ENCODE data around the gene RPS29. TPM values are rescaled to one million over a fixed set of nuclear protein-coding genes. Genes with fewer than 3 reads are reported as not detected.

The RPS29 gene
- total RNA-seq, 2 experiments from 2014 or later = 3,356 to 3,996 TPM

DNA sequence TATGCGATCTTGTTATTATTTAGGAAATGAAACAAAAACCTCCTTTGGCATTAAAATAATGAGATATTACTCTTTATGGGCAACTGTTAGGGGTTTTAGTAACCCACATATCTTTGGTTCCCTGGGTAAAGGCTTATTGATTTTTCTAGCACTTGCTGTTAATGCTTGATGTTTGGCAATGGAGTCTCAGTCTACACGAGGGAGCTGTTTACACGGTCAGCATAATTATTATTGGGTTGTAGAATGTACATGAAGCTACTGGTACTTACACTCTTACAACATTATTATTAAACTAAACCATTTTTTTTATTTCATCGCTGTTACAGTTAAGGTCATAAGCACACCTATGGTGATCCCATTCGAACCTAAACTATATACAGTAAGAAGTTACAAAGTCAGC lies 12.1 kb downstream of the RPS29 start:
- TF ChIP-seq, protein P1, sequence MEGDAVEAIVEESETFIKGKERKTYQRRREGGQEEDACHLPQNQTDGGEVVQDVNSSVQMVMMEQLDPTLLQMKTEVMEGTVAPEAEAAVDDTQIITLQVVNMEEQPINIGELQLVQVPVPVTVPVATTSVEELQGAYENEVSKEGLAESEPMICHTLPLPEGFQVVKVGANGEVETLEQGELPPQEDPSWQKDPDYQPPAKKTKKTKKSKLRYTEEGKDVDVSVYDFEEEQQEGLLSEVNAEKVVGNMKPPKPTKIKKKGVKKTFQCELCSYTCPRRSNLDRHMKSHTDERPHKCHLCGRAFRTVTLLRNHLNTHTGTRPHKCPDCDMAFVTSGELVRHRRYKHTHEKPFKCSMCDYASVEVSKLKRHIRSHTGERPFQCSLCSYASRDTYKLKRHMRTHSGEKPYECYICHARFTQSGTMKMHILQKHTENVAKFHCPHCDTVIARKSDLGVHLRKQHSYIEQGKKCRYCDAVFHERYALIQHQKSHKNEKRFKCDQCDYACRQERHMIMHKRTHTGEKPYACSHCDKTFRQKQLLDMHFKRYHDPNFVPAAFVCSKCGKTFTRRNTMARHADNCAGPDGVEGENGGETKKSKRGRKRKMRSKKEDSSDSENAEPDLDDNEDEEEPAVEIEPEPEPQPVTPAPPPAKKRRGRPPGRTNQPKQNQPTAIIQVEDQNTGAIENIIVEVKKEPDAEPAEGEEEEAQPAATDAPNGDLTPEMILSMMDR (IDR thresholded peaks at IDR 0.05) = no peak
- intact Hi-C loops (cut with DNase I, micrococcal nuclease) = no loop called here
- Histone ChIP-seq H3K27me3 (ENCODE audit: control insufficient read depth in 1 of 2, insufficient read depth in 2 of 2, low read length in 2 of 2) (no peaks in the 10 kb centered on the region), H3K9me3 (ENCODE audit: control insufficient read depth in 1 of 2, insufficient read depth in 1 of 2, low read length in 2 of 2) (peaks cover 4 to 6% of the 10 kb centered on the region in 2 experiments), H3K4me1 (ENCODE audit: insufficient read depth, low read length) (no peaks in the 10 kb centered on the region), H3K36me3 (ENCODE audit: insufficient read depth, low read length) (peaks cover 27% of the 10 kb centered on the region), H3K27ac (ENCODE audit: low read depth in 1 of 2, low read length in 2 of 2) (no peak overlapping the region), H3K4me3 (ENCODE audit: low read length) (no peak overlapping the region)
- H3K27ac Mint-ChIP-seq = no peak overlapping the region
- DNase-seq = no peak
- H3K4me1 Mint-ChIP-seq (ENCODE audit: low read depth) = peaks cover 11% of the 10 kb centered on the region
- H3K4me3 Mint-ChIP-seq = no peak overlapping the region
- H3K27me3 Mint-ChIP-seq = no peaks in the 10 kb centered on the region
- no peak for ATAC-seq (ENCODE audit: poor library complexity)
- ChIA-PET POLR2A (no interaction called here), CTCF (interaction anchor here (0.5 kb wide), 1 partner anchor 38 kb away, joined by 3 read pairs; no protein-coding TSS in a partner anchor)
- H3K9me3 Mint-ChIP-seq = no peaks in the 10 kb centered on the region
- H3K36me3 Mint-ChIP-seq (ENCODE audit: low read depth) = peaks cover 73% of the 10 kb centered on the region

DNA sequence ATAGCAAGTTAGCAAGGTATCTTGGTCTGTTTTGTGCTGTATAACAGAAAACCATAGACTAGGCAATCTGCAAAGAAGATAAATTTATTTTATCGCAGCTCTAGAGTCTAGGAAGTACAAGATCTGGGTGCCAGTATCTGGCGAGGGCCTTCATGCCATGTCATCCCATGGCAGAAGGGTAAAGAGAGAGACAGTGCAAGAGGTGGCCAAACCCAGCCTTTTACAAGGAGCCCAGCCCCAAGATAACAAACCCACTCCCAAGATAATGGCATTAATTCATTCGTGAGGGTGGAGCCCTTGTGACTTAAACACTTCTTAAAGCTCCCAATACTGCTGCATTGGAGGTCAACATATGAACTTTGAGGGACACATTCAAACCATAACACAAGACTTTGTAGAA lies 16.9 kb downstream of the RPS29 start:
- H3K27ac ChIP-seq (ENCODE audit: low read depth in 1 of 2, low read length in 2 of 2) = no peak overlapping the region
- peaks cover 7% of the 10 kb centered on the region for H3K36me3 ChIP-seq (ENCODE audit: insufficient read depth, low read length)
- no peaks in the 10 kb centered on the region for H3K4me1 Mint-ChIP-seq (ENCODE audit: low read depth)
- peaks cover 4 to 6% of the 10 kb centered on the region in 2 experiments for H3K9me3 ChIP-seq (ENCODE audit: control insufficient read depth in 1 of 2, insufficient read depth in 1 of 2, low read length in 2 of 2)
- CTCF ChIA-PET = no interaction called here
- H3K27ac Mint-ChIP-seq = no peak overlapping the region
- no peak overlapping the region for H3K4me3 Mint-ChIP-seq
- H3K27me3 ChIP-seq (ENCODE audit: control insufficient read depth in 1 of 2, insufficient read depth in 2 of 2, low read length in 2 of 2) = no peaks in the 10 kb centered on the region
- no peak overlapping the region for H3K4me3 ChIP-seq (ENCODE audit: low read length)
- H3K27me3 Mint-ChIP-seq = no peaks in the 10 kb centered on the region
- DNase-seq (no peak), ATAC-seq (ENCODE audit: poor library complexity) (no peak)
- TF ChIP-seq, protein P1 (IDR thresholded peaks at IDR 0.05) = no peak
- POLR2A ChIA-PET = no interaction called here
- intact Hi-C loops (cut with DNase I, micrococcal nuclease) = no loop called here
- H3K36me3 Mint-ChIP-seq (ENCODE audit: low read depth) = peaks cover 38% of the 10 kb centered on the region
- H3K4me1 ChIP-seq (ENCODE audit: insufficient read depth, low read length) = no peaks in the 10 kb centered on the region
- H3K9me3 Mint-ChIP-seq = no peaks in the 10 kb centered on the region

DNA sequence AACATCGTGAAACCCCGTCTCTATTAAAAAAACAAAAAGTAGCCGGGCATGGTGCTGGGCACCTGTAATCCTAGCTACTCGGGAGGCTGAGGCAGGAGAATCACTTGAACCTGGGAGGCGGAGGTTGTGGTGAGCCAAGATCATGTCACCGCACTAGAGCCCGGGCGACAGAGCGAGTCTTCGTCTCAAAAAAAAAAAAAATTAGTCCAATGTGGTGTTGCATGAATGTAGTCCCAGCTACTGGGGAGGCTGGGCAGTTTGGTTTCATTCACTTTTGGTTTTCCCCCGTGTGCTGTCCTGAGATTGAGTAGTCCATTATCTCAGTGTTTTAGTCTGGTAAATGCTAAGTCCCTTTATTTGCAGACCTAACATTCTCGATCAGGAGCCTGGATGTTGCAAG lies 19.5 kb downstream of the RPS29 start:
- Histone ChIP-seq H3K4me3 (ENCODE audit: low read length) (no peak overlapping the region), H3K4me1 (ENCODE audit: insufficient read depth, low read length) (no peaks in the 10 kb centered on the region), H3K27ac (ENCODE audit: low read depth in 1 of 2, low read length in 2 of 2) (no peak overlapping the region), H3K27me3 (ENCODE audit: control insufficient read depth in 1 of 2, insufficient read depth in 2 of 2, low read length in 2 of 2) (no peaks in the 10 kb centered on the region), H3K36me3 (ENCODE audit: insufficient read depth, low read length) (peaks cover 6% of the 10 kb centered on the region), H3K9me3 (ENCODE audit: control insufficient read depth in 1 of 2, insufficient read depth in 1 of 2, low read length in 2 of 2) (peaks cover 0 to 6% of the 10 kb centered on the region in 2 experiments)
- ATAC-seq (ENCODE audit: poor library complexity) (no peak), DNase-seq (no peak)
- TF ChIP-seq, protein P1 (IDR thresholded peaks at IDR 0.05) = no peak
- Mint-ChIP-seq H3K4me1 (ENCODE audit: low read depth) (no peaks in the 10 kb centered on the region), H3K27me3 (no peaks in the 10 kb centered on the region), H3K4me3 (no peak overlapping the region), H3K36me3 (ENCODE audit: low read depth) (peaks cover 16% of the 10 kb centered on the region), H3K9me3 (no peaks in the 10 kb centered on the region), H3K27ac (no peak overlapping the region)
- ChIA-PET POLR2A (no interaction called here), CTCF (no interaction called here)
- intact Hi-C loops (cut with DNase I, micrococcal nuclease) = no loop called here

All from CD4-positive, alpha-beta T cell (primary cell).